ENCODE data around the gene PLD3. TPM values are rescaled to one million over a fixed set of nuclear protein-coding genes. Genes with fewer than 3 reads are reported as not detected.

The PLD3 gene
- total and polyA plus RNA-seq, 8 donors = 87.5 to 208 (median 108) TPM

DNA sequence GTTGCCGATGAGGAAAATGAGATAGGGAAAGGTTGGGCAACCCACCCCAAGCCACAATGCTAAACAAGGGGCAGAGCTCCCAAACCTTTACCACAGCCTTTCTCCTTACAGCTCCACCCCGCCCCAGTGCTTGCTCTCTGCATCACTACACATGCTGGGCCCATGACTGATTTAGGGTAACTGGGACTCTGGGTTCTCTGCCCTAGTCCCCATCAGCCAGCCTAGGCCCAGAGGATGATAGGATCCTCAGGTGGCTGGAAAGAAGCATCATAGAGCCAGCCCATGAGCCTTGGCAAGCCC lies 11.9 kb upstream of the PLD3 start:
- 85 to 100% methylated on average over 2 of the region's 2 CpGs for WGBS, 2 donors
- no peak for ATAC-seq
- Histone ChIP-seq H3K27ac (no peak overlapping the region), H3K36me3 (peaks cover 0 to 27% (median 0%) of the 10 kb centered on the region in 3 donors), H3K27me3 (no peaks in the 10 kb centered on the region), H3K4me3 (no peak overlapping the region), H3K4me1 (no peaks in the 10 kb centered on the region), H3K9me3 (no peaks in the 10 kb centered on the region)
- DNase-seq = no peak
- no peak for FAIRE-seq
- intact Hi-C loops (cut with DNase I) = no loop called here
- TF ChIP-seq, protein P1, sequence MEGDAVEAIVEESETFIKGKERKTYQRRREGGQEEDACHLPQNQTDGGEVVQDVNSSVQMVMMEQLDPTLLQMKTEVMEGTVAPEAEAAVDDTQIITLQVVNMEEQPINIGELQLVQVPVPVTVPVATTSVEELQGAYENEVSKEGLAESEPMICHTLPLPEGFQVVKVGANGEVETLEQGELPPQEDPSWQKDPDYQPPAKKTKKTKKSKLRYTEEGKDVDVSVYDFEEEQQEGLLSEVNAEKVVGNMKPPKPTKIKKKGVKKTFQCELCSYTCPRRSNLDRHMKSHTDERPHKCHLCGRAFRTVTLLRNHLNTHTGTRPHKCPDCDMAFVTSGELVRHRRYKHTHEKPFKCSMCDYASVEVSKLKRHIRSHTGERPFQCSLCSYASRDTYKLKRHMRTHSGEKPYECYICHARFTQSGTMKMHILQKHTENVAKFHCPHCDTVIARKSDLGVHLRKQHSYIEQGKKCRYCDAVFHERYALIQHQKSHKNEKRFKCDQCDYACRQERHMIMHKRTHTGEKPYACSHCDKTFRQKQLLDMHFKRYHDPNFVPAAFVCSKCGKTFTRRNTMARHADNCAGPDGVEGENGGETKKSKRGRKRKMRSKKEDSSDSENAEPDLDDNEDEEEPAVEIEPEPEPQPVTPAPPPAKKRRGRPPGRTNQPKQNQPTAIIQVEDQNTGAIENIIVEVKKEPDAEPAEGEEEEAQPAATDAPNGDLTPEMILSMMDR (IDR thresholded peaks at IDR 0.05) = no peak

DNA sequence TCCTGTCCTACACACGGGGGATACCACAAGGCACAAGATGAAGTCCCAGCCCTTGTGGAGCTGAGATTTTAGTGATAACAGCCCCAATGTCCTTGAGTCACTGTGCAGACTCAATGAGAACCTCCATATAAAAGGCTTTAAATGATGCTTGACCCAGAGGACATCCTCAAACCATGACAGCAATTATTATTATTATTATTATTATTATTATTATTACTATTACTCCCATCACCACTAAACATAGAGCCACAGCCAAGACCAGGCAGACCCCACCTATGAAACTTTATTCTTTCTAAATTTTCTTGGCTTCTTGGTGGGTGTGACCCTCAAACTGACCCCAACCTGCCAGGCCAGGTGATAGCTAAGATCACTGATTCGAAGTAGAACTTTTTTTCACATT lies 11.4 kb upstream of the PLD3 start:
- intact Hi-C loops (cut with DNase I) = no loop called here
- Histone ChIP-seq H3K27me3 (no peaks in the 10 kb centered on the region), H3K4me3 (no peak overlapping the region), H3K4me1 (no peaks in the 10 kb centered on the region), H3K9me3 (no peaks in the 10 kb centered on the region), H3K36me3 (peaks cover 0 to 22% (median 0%) of the 10 kb centered on the region in 3 donors), H3K27ac (no peak overlapping the region)
- TF ChIP-seq, protein P1 (IDR thresholded peaks at IDR 0.05) = no peak
- no peak for DNase-seq
- no peak for FAIRE-seq
- ATAC-seq = no peak
- 85% methylated on average over 2 of the region's 2 CpGs for WGBS, 2 donors

DNA sequence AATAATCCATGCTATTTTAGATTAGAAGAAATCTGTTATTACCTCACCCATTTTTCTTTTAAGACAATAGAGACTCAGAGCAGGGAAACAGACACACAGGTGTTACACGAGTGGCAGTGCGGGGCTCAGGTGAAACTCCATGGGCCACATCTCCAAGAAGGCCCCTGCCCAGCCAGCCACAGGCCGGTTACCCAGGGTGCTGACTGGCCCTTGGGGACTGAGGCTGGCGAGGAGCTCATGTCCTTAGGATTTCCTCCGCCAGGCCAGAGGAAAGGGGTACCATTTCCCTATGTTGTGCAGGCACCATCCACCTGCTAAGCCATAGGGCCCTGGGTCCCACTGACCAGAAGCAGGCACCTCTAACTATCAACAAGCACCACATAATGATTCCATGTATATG lies 10.9 kb upstream of the PLD3 start:
- ATAC-seq = no peak
- no peak overlapping the region for H3K4me3 ChIP-seq
- intact Hi-C loops (cut with DNase I) = no loop called here
- no peak for FAIRE-seq
- no peak overlapping the region for H3K27ac ChIP-seq
- H3K4me1 ChIP-seq = no peaks in the 10 kb centered on the region
- H3K27me3 ChIP-seq = no peaks in the 10 kb centered on the region
- 92 to 95% methylated on average over 5 of the region's 5 CpGs for WGBS, 2 donors
- TF ChIP-seq, protein P1 (IDR thresholded peaks at IDR 0.05) = no peak
- peaks cover 0 to 17% (median 0%) of the 10 kb centered on the region in 3 donors for H3K36me3 ChIP-seq
- no peaks in the 10 kb centered on the region for H3K9me3 ChIP-seq
- no peak for DNase-seq

DNA sequence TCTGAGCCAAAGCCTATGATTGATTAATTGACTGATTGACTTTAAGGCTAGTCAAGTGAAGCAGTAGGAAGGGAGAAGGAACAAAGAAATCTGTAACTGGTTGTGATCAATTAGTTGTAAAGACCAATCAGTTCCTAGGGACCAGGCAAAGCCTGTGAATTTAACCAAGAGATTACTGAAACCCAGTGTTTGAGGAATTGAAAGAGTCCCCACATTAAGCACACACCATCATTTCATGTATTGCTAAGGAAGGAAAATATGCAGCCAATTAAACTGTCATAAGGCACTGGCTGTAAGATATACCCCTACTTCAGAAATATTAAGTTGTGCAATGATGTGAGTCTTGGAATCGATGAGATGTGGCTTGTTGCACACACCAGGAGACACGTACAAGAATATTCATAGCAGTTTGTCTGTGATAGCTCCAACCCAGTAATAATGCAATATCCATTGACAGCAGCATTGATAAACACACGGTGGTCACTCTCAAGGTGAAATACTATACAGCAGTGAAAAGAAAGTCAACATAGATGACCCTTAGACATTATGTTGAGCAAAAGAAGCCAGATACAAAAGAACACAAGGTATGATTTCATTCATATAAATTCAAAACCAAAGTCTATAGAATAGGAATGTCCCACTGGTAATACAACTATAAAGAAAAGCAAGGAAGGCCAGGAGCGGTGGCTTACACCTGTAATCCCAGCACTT lies 9.3 kb upstream of the PLD3 start:
- WGBS, 2 donors = 91 to 99% methylated on average over 4 of the region's 4 CpGs
- H3K4me1 ChIP-seq = no peaks in the 10 kb centered on the region
- H3K36me3 ChIP-seq = peaks cover 0 to 7% (median 0%) of the 10 kb centered on the region in 3 donors
- intact Hi-C loops (cut with DNase I) = no loop called here
- ATAC-seq (no peak), FAIRE-seq (no peak), DNase-seq (no peak)
- TF ChIP-seq, protein P1 (IDR thresholded peaks at IDR 0.05) = no peak
- no peak overlapping the region for H3K4me3 ChIP-seq
- H3K27ac ChIP-seq = no peak overlapping the region
- no peaks in the 10 kb centered on the region for H3K9me3 ChIP-seq
- no peaks in the 10 kb centered on the region for H3K27me3 ChIP-seq
